D721Med (cell line): ENCODE results near the gene SP2.
"Not testable (repeated sequence)": the region's sequence is repeated elsewhere in the genome, so short reads cannot be mapped to it uniquely, and the experiment has no call there.

Experiments
- DNase-seq: peaks from one replicate; pipeline ENCODE4 v3.0.0; 2011; ENCODE audit warnings: low spot score; ENCODE audit not compliant: insufficient read length
- FAIRE-seq: peaks from 2 replicates; lab custom pipeline; 2011; peaks lifted over from hg19 to GRCh38; lab: Jason Lieb, UNC
- TF ChIP-seq, protein P1 (sequence below): IDR thresholded peaks from 2 replicates; pipeline ENCODE4 v1.5.1; 2012; ENCODE audit warnings: mild to moderate bottlenecking, control low read depth; ENCODE audit not compliant: insufficient read depth; ENCODE audit errors: missing control alignments

SP2 gene

DNA sequence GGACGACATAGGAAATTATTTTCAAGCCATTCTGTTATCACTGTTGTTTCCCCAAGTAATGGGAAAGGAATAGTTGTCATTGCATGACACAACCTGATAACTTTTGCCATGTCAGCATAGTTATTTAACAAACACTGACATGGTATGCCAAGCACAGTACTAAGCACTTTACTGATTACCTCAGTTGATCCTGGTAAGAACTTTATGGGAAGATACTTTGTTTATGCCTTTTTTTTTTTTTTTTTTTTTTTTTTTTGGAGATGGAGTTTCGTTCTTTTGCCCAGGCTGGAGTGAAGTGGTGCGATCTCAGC lies 29.6 kb downstream of the SP2 start:
- FAIRE-seq (no peak), DNase-seq (no peak)
- TF ChIP-seq, protein P1, sequence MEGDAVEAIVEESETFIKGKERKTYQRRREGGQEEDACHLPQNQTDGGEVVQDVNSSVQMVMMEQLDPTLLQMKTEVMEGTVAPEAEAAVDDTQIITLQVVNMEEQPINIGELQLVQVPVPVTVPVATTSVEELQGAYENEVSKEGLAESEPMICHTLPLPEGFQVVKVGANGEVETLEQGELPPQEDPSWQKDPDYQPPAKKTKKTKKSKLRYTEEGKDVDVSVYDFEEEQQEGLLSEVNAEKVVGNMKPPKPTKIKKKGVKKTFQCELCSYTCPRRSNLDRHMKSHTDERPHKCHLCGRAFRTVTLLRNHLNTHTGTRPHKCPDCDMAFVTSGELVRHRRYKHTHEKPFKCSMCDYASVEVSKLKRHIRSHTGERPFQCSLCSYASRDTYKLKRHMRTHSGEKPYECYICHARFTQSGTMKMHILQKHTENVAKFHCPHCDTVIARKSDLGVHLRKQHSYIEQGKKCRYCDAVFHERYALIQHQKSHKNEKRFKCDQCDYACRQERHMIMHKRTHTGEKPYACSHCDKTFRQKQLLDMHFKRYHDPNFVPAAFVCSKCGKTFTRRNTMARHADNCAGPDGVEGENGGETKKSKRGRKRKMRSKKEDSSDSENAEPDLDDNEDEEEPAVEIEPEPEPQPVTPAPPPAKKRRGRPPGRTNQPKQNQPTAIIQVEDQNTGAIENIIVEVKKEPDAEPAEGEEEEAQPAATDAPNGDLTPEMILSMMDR = no peak

DNA sequence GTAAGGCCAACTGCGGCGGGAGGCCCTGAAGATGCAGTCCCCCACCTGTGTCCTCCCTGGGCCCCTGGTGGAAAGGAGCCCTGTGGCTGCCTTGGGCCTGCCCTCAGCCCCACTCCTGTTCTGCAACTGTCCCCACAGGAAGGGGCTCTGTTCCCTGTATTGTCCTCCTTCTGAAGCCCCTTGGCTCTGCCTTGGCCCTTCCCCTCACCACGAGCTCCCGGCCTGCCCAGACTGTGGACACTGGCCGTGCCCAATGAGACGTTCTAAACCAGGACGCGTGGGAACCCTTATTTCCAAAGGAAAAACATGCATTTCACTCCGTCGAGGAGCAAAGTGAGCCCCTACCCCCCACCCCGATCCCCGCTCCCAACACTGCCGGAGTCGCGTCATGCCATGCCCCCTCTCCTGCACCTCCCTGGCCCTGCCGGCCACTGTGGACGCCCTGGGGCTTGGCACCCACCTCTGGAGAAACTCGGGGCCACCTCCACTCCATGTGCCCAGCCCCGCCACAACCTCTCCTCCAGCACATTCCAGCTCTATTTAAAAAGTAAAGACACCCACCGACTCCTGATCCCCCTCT lies 31.9 kb downstream of the SP2 start:
- FAIRE-seq (no peak), DNase-seq (no peak)
- TF ChIP-seq, protein P1 = no peak

DNA sequence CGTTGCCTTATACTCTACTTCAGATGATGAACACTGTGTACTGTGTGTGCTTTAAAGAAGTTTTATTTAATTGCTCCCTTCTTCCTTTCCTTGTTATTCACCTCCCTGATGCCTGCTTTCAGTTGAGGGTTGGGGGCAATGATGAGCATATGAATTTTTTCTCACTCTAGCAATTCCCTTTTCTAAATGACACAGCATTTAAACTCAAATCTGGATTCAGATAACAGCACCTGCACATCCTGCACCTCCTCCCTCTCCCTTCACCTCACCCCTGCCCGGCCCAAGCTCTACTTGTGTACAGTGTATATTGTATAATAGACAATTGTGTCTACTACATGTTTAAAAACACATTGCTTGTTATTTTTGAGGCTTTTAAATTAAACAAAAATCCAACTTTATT lies 32.4 kb downstream of the SP2 start:
- no peak for FAIRE-seq
- no peak for DNase-seq
- TF ChIP-seq, protein P1 = no peak

DNA sequence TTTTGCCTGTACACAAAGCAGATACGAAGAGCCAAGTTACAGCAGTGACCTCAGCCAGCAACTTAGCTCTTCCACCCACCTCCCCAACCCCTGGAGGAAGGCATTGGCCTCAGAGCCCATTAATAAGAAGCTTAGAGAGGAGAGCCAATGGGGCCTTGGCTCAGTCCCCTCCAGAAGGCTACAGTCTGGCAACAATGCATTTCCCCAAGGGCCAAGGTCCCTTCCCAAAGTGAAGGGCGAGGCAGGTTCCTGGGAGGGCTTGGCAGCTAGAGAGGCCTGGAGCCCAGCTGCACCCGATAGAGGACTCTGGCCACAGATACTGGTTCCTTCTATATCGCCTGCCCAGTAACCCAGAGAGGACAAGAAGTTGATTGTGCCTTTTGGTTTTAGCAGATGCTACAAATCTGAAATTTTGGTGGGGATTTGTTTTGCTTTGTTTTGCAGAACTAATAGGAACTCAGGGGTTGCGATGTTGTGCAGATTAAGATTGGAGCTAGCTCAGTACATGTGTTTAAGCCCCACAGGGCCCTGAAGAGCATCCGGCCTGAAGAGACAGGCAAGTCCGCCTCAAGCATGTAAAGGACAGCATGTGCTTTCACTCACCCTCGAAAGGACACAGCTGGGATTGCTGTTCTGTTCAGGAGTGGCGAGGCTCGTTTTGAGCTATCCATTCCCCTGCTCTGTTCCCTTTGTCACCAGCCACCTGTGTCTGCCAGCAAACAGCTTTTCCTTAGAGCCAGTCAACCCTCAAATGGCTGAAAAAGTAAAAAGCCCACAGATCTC lies 33.4 kb downstream of the SP2 start:
- TF ChIP-seq, protein P1 = no peak
- DNase-seq (no peak), FAIRE-seq (no peak)

DNA sequence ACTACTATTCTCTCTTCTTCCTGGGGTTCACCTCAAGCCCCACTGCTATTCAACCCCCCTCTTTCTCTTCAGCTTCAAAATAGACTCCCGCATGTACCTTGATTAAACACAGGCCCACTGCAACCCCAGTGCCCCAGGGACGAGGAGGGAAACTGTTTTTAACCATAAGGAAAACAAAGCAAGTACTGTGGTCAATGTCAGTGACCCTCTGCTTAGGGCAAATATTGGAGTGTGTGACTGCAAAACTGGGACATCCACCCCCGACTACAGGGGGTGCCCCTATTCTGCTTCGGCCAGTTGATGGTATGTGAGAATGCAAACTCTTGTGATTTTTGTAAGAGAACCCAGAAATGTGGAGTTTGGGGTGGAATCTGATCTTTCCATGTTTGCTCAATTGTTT lies 35.8 kb downstream of the SP2 start:
- TF ChIP-seq, protein P1 = no peak
- FAIRE-seq (no peak), DNase-seq (no peak)

DNA sequence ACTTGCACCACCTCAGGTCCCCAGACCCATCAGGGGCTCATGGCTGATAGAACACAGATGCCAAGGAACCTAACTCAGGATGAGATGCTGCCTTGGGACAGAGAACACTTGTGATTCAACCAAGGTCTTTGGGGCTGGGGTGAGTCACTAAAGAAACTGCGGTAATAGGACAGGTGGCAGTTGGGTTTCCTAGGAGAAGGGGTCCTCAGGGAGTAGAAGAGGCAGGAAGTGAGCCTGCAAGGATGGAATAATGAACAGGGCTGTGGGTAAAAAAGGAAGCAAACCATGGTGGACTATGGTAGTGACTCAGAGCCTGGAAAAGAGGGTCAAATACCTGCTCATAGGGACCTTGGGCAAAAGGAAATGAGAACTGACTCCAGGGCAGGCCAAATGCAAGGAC lies 38.8 kb downstream of the SP2 start:
- FAIRE-seq (no peak), DNase-seq (no peak)
- TF ChIP-seq, protein P1 = no peak

DNA sequence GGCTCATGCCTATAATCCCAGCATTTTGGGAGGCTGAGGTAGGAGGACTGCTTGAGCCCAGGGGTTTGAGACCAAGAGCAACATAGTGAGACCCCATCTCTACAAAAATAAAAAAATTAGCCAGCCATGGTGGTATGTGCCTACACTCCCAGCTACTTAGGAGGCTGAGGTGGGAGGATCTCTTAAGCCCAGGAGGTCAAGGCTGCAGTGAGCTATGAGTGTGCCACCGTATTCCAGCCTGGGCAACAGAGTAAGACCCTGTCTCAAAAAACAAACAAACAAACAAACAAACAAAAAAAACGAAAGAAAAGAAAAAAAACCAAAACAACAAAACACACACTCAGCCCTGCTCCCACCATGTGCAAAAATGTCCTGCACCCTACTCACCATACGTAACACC lies 39.4 kb downstream of the SP2 start:
- FAIRE-seq, DNase-seq: not testable (repeated sequence)
